HepG2 (cell line): ENCODE results near the gene SLC2A10. TPM values are rescaled to one million over a fixed set of nuclear protein-coding genes. Genes with fewer than 3 reads are reported as not detected.
A peak's percentile ranks its signal among the peaks of the same experiment; 100 is the strongest.

ENCODE experiments used
- ARHGAP35 ChIP-seq: sonication (generic); formaldehyde crosslinking; IDR thresholded peaks from 2 replicates; pipeline ENCODE4 v1.9.0; 2022; ENCODE audit warnings: mild to moderate bottlenecking, inconsistent platforms, moderate library complexity, missing genetic modification reagents, borderline replicate concordance
- CREB1 ChIP-seq, 2 experiments: fragments of 450-650 bp in 1 of 2; IDR thresholded peaks; 2 replicates each; pipeline ENCODE4 v1.6.1; 2016 to 2017; ENCODE audit warnings: control low read depth in 1 of 2, mild to moderate bottlenecking in 1 of 2, missing compliant biosample characterization in 1 of 2, missing genetic modification characterization in 1 of 2
- KDM5A ChIP-seq: fragments of 200-600 bp; sonication (generic); IDR thresholded peaks from 2 replicates; pipeline ENCODE4 v1.7.0; 2018; ENCODE audit warnings: antibody characterized with exemption, mild to moderate bottlenecking, low read length, borderline replicate concordance
- MTA3 ChIP-seq: sonication (generic); formaldehyde crosslinking; IDR thresholded peaks from 2 replicates; pipeline ENCODE4 v1.4.0; 2020; ENCODE audit warnings: missing genetic modification reagents
- RAD21 ChIP-seq: fragments of 450-650 bp; formaldehyde crosslinking; IDR thresholded peaks from 2 replicates; pipeline ENCODE4 v1.5.0; 2020; ENCODE audit warnings: mild to moderate bottlenecking
- SAP130 ChIP-seq: IDR thresholded peaks from 2 replicates; pipeline ENCODE4 v1.6.1; 2016; ENCODE audit warnings: low read depth
- ZFP36 ChIP-seq: fragments of 150-350 bp; IDR thresholded peaks from 2 replicates; pipeline ENCODE4 v1.6.1; 2018; ENCODE audit warnings: borderline replicate concordance, low read length, low read depth; ENCODE audit not compliant: partially characterized antibody
- ZNF446 ChIP-seq: sonication (generic); formaldehyde crosslinking; IDR thresholded peaks from 2 replicates; pipeline ENCODE4 v1.5.0; 2020; ENCODE audit warnings: mild to moderate bottlenecking, missing genetic modification reagents
- ZNF670 ChIP-seq: sonication (generic); formaldehyde crosslinking; IDR thresholded peaks from 2 replicates; pipeline ENCODE4 v1.8.0; 2022; ENCODE audit warnings: mild to moderate bottlenecking, missing genetic modification reagents, borderline replicate concordance
- ZNF839 ChIP-seq: sonication (generic); formaldehyde crosslinking; IDR thresholded peaks from 2 replicates; pipeline ENCODE4 v1.4.0; 2020; ENCODE audit warnings: missing genetic modification reagents, mild to moderate bottlenecking, borderline replicate concordance
- polyA plus RNA-seq, 8 experiments: library from polyadenylated mRNA; depleted of rRNA in 3 of 8; stranded (reverse) in 7 of 8; unstranded in 1 of 8; fragments of >200 nt; fragmentation: Illumina TruSeq in 4 of 8; extraction: Trizol in 4 of 8; gene quantifications; 2 replicates each; pipeline versions ENCODE4 v1.2.1 to v1.2.3, GENCODE V29; 2011 to 2016; ENCODE audit warnings: low read depth in 4 of 8, missing spikeins in 1 of 8, mixed read lengths in 1 of 8; ENCODE audit not compliant: insufficient read depth in 1 of 8
- total RNA-seq, 5 experiments: library from RNA; depleted of rRNA; stranded (reverse); fragments of >200 nt; fragmentation: Illumina TruSeq; extraction: Trizol; gene quantifications; 2 replicates each; pipeline ENCODE4 v1.2.3, GENCODE V29; 2016; ENCODE audit warnings: low read depth in 1 of 5
- TF ChIP-seq, protein P1 (sequence below), 2 experiments: sonication (generic) in 1 of 2; formaldehyde crosslinking in 1 of 2; IDR thresholded peaks; 2 replicates each; pipeline versions ENCODE4 v1.4.0 to v1.6.1; 2018 to 2020; ENCODE audit warnings: missing genetic modification reagents in 2 of 2, borderline replicate concordance in 1 of 2, low read depth in 1 of 2, mild to moderate bottlenecking in 1 of 2, missing biosample characterization in 1 of 2
- TF ChIP-seq, protein P2 (sequence below): sonication (generic); formaldehyde crosslinking; IDR thresholded peaks from 2 replicates; pipeline ENCODE4 v1.4.0; 2020; ENCODE audit warnings: missing genetic modification reagents
- TF ChIP-seq, protein P3 (sequence below): sonication (generic); formaldehyde crosslinking; IDR thresholded peaks from 2 replicates; pipeline ENCODE4 v1.4.0; 2020; ENCODE audit warnings: mild to moderate bottlenecking, missing genetic modification reagents
- TF ChIP-seq, protein P4 (sequence below), 2 experiments: sonication (generic) in 1 of 2; formaldehyde crosslinking in 1 of 2; IDR thresholded peaks; 2 replicates each; pipeline versions ENCODE4 v1.5.1 to v1.6.1; 2011 to 2020; ENCODE audit warnings: borderline replicate concordance in 1 of 2, low read depth in 1 of 2, low read length in 1 of 2, mild to moderate bottlenecking in 1 of 2, missing genetic modification reagents in 1 of 2, moderate library complexity in 1 of 2

Gene SLC2A10
- total and polyA plus RNA-seq, 2 of the 13 experiments (the other 11 are each of a cell fraction or from before 2014, with no cell fraction given), result 16.0 to 18.4 TPM

DNA sequence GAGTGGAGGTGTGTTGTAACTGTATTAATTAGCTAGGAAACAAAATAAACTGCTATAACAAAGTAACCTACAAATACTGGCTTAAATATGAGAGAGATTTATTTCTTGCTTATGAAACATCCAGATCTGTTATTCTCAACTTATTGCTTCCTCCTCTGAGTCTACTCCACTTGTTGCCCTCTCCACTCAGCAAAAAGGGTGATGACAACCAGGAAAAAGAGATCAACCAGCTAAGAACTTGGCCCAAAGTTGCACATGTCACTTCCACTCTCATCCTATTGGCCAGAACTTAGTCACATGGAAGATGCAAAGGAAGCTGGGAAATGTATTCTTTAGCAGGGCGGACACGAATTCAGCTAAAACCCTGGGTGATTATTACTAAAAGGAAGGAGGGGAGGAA, 15.0 kb upstream of the SLC2A10 start (continued):
- TF ChIP-seq, protein P1, sequence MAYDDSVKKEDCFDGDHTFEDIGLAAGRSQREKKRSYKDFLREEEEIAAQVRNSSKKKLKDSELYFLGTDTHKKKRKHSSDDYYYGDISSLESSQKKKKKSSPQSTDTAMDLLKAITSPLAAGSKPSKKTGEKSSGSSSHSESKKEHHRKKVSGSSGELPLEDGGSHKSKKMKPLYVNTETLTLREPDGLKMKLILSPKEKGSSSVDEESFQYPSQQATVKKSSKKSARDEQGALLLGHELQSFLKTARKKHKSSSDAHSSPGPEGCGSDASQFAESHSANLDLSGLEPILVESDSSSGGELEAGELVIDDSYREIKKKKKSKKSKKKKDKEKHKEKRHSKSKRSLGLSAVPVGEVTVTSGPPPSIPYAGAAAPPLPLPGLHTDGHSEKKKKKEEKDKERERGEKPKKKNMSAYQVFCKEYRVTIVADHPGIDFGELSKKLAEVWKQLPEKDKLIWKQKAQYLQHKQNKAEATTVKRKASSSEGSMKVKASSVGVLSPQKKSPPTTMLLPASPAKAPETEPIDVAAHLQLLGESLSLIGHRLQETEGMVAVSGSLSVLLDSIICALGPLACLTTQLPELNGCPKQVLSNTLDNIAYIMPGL (CRISPR knock-in tag; IDR thresholded peaks at IDR 0.05; ENCODE audit: borderline replicate concordance in 1 of 2, low read depth in 1 of 2), result no peak
- TF ChIP-seq ZFP36 (no peak), MTA3 (CRISPR knock-in tag) (no peak), SAP130 (CRISPR knock-in tag) (0 out of 2 replicates have a peak, but pooled peaks have one; percentile 16), KDM5A (no peak), CREB1 (IDR thresholded peaks at IDR 0.05) (no peak), CREB1 (CRISPR knock-in tag; IDR thresholded peaks at IDR 0.05) (0 out of 2 replicates have a peak, but pooled peaks have one; percentile 29), ZNF839 (CRISPR knock-in tag) (no peak), ZNF670 (no peak), ARHGAP35 (CRISPR knock-in tag) (no peak), ZNF446 (CRISPR knock-in tag) (no peak), RAD21 (CRISPR knock-in tag) (no peak)
- TF ChIP-seq, protein P2, sequence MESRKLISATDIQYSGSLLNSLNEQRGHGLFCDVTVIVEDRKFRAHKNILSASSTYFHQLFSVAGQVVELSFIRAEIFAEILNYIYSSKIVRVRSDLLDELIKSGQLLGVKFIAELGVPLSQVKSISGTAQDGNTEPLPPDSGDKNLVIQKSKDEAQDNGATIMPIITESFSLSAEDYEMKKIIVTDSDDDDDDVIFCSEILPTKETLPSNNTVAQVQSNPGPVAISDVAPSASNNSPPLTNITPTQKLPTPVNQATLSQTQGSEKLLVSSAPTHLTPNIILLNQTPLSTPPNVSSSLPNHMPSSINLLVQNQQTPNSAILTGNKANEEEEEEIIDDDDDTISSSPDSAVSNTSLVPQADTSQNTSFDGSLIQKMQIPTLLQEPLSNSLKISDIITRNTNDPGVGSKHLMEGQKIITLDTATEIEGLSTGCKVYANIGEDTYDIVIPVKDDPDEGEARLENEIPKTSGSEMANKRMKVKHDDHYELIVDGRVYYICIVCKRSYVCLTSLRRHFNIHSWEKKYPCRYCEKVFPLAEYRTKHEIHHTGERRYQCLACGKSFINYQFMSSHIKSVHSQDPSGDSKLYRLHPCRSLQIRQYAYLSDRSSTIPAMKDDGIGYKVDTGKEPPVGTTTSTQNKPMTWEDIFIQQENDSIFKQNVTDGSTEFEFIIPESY (CRISPR knock-in tag), result no peak
- TF ChIP-seq, protein P3, sequence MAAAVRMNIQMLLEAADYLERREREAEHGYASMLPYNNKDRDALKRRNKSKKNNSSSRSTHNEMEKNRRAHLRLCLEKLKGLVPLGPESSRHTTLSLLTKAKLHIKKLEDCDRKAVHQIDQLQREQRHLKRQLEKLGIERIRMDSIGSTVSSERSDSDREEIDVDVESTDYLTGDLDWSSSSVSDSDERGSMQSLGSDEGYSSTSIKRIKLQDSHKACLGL (CRISPR knock-in tag), result no peak
- TF ChIP-seq, protein P4, sequence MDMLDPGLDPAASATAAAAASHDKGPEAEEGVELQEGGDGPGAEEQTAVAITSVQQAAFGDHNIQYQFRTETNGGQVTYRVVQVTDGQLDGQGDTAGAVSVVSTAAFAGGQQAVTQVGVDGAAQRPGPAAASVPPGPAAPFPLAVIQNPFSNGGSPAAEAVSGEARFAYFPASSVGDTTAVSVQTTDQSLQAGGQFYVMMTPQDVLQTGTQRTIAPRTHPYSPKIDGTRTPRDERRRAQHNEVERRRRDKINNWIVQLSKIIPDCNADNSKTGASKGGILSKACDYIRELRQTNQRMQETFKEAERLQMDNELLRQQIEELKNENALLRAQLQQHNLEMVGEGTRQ (IDR thresholded peaks at IDR 0.05; ENCODE audit: low read depth, low read length), result 0 out of 2 replicates have a peak, but pooled peaks have one; percentile 45
- TF ChIP-seq, protein P4 (CRISPR knock-in tag; IDR thresholded peaks at IDR 0.05; ENCODE audit: borderline replicate concordance), result peak; percentile 81; the same call in 1 of the 2 replicates
